Measurements from ENCODE around the gene GDI2. TPM values are rescaled to one million over a fixed set of nuclear protein-coding genes. Genes with fewer than 3 reads are reported as not detected.

Gene GDI2
- total RNA-seq, 1 experiment from 2014 or later = 200 TPM

GRCh38 chr10:5844345-5845055, 31.3 kb upstream of the GDI2 start:
- Mint-ChIP-seq H3K4me1 (ENCODE audit: insufficient read depth, unreplicated experiment) (no peaks in the 10 kb centered on the region), H3K27ac (ENCODE audit: low read depth, unreplicated experiment) (no peak overlapping the region), H3K4me3 (ENCODE audit: unreplicated experiment) (no peak overlapping the region), H3K27me3 (ENCODE audit: insufficient read depth, unreplicated experiment) (no peaks in the 10 kb centered on the region), H3K9me3 (ENCODE audit: unreplicated experiment) (no peaks in the 10 kb centered on the region), H3K36me3 (ENCODE audit: insufficient read depth, unreplicated experiment) (no peaks in the 10 kb centered on the region)
- no peak for DNase-seq (ENCODE audit: unreplicated experiment)
- BruUV-seq (replicated peaks) = no TSS peak
- intact Hi-C loops (cut with micrococcal nuclease) = no loop called here
- no peak for TF ChIP-seq CTCF (IDR thresholded peaks at IDR 0.05; ENCODE audit: unreplicated experiment)
- POLR2A ChIA-PET = interaction anchor here (0.7 to 1.1 kb wide), 2 partner anchors 38 to 176 kb away, joined by 3 read pairs; no protein-coding TSS in a partner anchor
- CTCF ChIA-PET = interaction anchor here (0.6 to 1.3 kb wide), 7 partner anchors 11 to 206 kb away, joined by 3 to 4 read pairs (median 3); no protein-coding TSS in a partner anchor

DNA sequence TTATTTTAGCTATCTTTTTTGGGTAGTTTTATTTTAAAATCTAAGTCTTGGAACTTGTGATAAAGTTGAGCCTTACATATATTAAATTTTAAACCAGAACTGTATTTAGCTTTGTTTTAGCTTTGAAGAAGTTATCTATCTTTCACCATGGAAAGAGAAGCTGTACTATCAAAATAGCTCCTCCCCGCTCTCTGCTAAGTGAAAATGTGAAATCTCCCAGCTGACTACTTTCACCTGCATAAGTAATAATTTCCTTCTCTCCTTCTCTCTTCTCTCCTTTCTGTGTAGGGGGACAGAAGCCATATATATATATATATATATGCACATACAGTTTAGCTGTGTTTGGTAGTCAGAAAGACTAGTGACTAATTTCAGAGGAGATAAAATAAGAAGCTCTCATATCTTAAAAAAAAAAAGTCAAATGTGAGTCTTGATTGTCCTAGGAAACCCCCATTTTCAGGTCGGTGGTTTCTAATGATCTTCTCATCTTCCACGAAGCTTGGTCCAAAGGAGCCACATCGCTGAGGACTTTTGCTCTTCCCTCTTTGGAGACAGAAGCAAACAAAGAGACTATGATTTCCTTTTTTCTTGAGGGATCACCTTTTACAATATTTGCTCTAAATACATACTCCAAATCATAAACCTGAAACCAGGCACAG, 30.6 kb upstream of the GDI2 start:
- POLR2A ChIA-PET = interaction anchor here (0.9 to 1.1 kb wide), 2 partner anchors 37 to 160 kb away, joined by 3 read pairs; partner anchors contain the start of gene TASOR2
- DNase-seq (ENCODE audit: unreplicated experiment) = no peak
- H3K27ac Mint-ChIP-seq (ENCODE audit: low read depth, unreplicated experiment) = no peak overlapping the region
- no peak overlapping the region for H3K4me3 Mint-ChIP-seq (ENCODE audit: unreplicated experiment)
- TF ChIP-seq CTCF (IDR thresholded peaks at IDR 0.05; ENCODE audit: unreplicated experiment) = no peak
- H3K9me3 Mint-ChIP-seq (ENCODE audit: unreplicated experiment) = no peaks in the 10 kb centered on the region
- intact Hi-C loops (cut with micrococcal nuclease) = no loop called here
- H3K36me3 Mint-ChIP-seq (ENCODE audit: insufficient read depth, unreplicated experiment) = no peaks in the 10 kb centered on the region
- no peaks in the 10 kb centered on the region for H3K4me1 Mint-ChIP-seq (ENCODE audit: insufficient read depth, unreplicated experiment)
- CTCF ChIA-PET = interaction anchor here (0.6 to 1.1 kb wide), 5 partner anchors 11 to 214 kb away, joined by 3 to 4 read pairs (median 3); no protein-coding TSS in a partner anchor
- no peaks in the 10 kb centered on the region for H3K27me3 Mint-ChIP-seq (ENCODE audit: insufficient read depth, unreplicated experiment)
- no TSS peak for BruUV-seq (replicated peaks)

DNA sequence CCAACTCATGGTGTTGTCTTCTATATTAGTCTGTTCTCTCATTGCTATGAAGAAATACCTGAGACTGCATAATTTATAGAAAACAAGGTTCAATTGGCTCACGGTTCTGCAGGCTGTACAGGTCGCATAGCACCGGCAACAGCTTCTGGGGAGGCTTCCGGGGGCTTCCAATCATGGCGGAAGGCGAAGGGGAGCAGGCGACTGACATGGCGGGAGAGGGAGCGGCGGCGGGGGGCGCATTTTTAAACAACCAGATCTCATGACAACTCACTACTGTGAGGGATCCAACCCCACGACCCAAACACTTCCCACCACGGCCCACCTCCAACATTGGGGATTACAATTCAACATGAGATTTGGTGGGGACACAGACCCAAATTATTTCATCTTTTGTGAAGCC, 28.7 kb upstream of the GDI2 start:
- ChIA-PET POLR2A (no interaction called here), CTCF (no interaction called here)
- Mint-ChIP-seq H3K36me3 (ENCODE audit: insufficient read depth, unreplicated experiment) (no peaks in the 10 kb centered on the region), H3K4me1 (ENCODE audit: insufficient read depth, unreplicated experiment) (no peaks in the 10 kb centered on the region), H3K27ac (ENCODE audit: low read depth, unreplicated experiment) (no peak overlapping the region), H3K4me3 (ENCODE audit: unreplicated experiment) (no peak overlapping the region), H3K9me3 (ENCODE audit: unreplicated experiment) (no peaks in the 10 kb centered on the region), H3K27me3 (ENCODE audit: insufficient read depth, unreplicated experiment) (no peaks in the 10 kb centered on the region)
- no peak for TF ChIP-seq CTCF (IDR thresholded peaks at IDR 0.05; ENCODE audit: unreplicated experiment)
- DNase-seq (ENCODE audit: unreplicated experiment) = no peak
- intact Hi-C loops (cut with micrococcal nuclease) = no loop called here
- BruUV-seq (replicated peaks) = no TSS peak
